SH-SY5Y (cell line): ENCODE data around the gene ZHX3.

ENCODE experiments used
- GATA2 ChIP-seq: IDR thresholded peaks from 2 replicates; pipeline ENCODE4 v1.6.1; 2011; ENCODE audit warnings: mild to moderate bottlenecking, low read depth, low read length
- GATA3 ChIP-seq: IDR thresholded peaks from 2 replicates; pipeline ENCODE4 v1.6.1; 2011; ENCODE audit warnings: low read depth, mild to moderate bottlenecking, low read length, moderate library complexity

DNA sequence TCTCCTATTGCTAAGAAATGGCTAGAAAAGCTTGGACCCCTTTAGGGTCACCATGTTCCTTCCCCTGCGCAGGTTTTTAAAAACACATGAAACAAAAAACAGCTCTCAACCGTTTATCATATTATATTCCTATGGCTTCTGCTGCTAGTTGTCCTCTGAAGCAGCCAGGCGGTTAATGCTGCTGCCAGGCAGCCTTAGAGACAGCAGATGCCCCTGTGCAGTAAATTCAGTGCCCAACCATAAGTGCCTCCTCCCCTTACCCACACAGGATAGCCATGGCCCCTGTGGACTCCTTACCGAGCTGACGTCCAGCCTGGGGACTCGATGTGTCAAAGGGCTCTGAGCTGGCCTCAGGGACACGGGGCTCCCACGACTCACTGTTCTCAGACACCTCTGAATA lies 115.8 kb downstream of the ZHX3 start:
- no peak for TF ChIP-seq GATA2
- no peak for TF ChIP-seq GATA3
